ENCODE data around the gene MYOT.
A peak's percentile ranks its signal among the peaks of the same experiment; 100 is the strongest.
"Not testable (repeated sequence)": the region's sequence is repeated elsewhere in the genome, so short reads cannot be mapped to it uniquely, and the experiment has no call there.

Gene MYOT

GRCh38 chr5:137853165-137853564 is 14.5 kb upstream of the MYOT start:
- not testable (repeated sequence) for DNase-seq (ENCODE audit: low read depth in 2 of 2)

- no peak for DNase-seq (ENCODE audit: low read depth in 2 of 2)
These were observed 11.5 kb upstream of the MYOT start for GRCh38 chr5:137856201-137856600.

GRCh38 chr5:137856916-137857862 is 10.5 kb upstream of the MYOT start:
- no peak for DNase-seq (ENCODE audit: low read depth in 2 of 2)

GRCh38 chr5:137858223-137858916 is 9.3 kb upstream of the MYOT start:
- DNase-seq (ENCODE audit: low read depth in 2 of 2) = no peak

GRCh38 chr5:137858954-137859353 is 8.7 kb upstream of the MYOT start:
- no peak for DNase-seq (ENCODE audit: low read depth in 2 of 2)

GRCh38 chr5:137862251-137862650 is 5.4 kb upstream of the MYOT start:
- no peak for DNase-seq (ENCODE audit: low read depth in 2 of 2)

- DNase-seq (ENCODE audit: low read depth in 2 of 2) = not testable (repeated sequence)
These were observed 4.0 kb upstream of the MYOT start for GRCh38 chr5:137863653-137864052.

GRCh38 chr5:137866541-137867388 is 895 bp upstream of the MYOT start:
- DNase-seq (ENCODE audit: low read depth in 2 of 2) = no peak

GRCh38 chr5:137870647-137871339 is 3.1 kb downstream of the MYOT start:
- DNase-seq (ENCODE audit: low read depth in 2 of 2) = no peak

- DNase-seq (ENCODE audit: low read depth in 2 of 2) = no peak
These were observed 3.9 kb downstream of the MYOT start for GRCh38 chr5:137871571-137871970.

- no peak for DNase-seq (ENCODE audit: low read depth in 2 of 2)
These were observed 4.8 kb downstream of the MYOT start for GRCh38 chr5:137872466-137872865.

GRCh38 chr5:137876101-137876500 is 8.4 kb downstream of the MYOT start:
- no peak for DNase-seq (ENCODE audit: low read depth in 2 of 2)

GRCh38 chr5:137880313-137880712 is 12.7 kb downstream of the MYOT start:
- DNase-seq (ENCODE audit: low read depth in 2 of 2) = no peak

- DNase-seq (ENCODE audit: low read depth in 2 of 2) = no peak
These were observed 20.2 kb downstream of the MYOT start for GRCh38 chr5:137887831-137888230.

- no peak for DNase-seq (ENCODE audit: low read depth in 2 of 2)
These were observed 20.8 kb downstream of the MYOT start for GRCh38 chr5:137888466-137888862.

- peak; percentile 65 to 72 for DNase-seq (ENCODE audit: low read depth in 2 of 2)
These were observed 21.5 kb downstream of the MYOT start, which contains the start of gene PKD2L2 for GRCh38 chr5:137888863-137889759. Gene PKD2L2 (plus strand): TSS chr5:137889457. CDS start chr5:137889492, 35 bp downstream.

GRCh38 chr5:137890845-137891244 is 23.2 kb downstream of the MYOT start:
- no peak for DNase-seq (ENCODE audit: low read depth in 2 of 2)

GRCh38 chr5:137891849-137892248 is 24.2 kb downstream of the MYOT start:
- DNase-seq (ENCODE audit: low read depth in 2 of 2) = no peak

- no peak for DNase-seq (ENCODE audit: low read depth in 2 of 2)
These were observed 26.9 kb downstream of the MYOT start for GRCh38 chr5:137894586-137894985.

- DNase-seq (ENCODE audit: low read depth in 2 of 2) = no peak
These were observed 28.9 kb downstream of the MYOT start for GRCh38 chr5:137896560-137896959.
